Stomach (tissue), 4 donors: ENCODE data around the gene RAPGEF1.

Experiments used
- CTCF ChIP-seq, 7 experiments: fragments of 450-650 bp in 4 of 7; fragments of 200-600 bp in 3 of 7; sonication (generic) in 3 of 7; IDR thresholded peaks; one replicate each; pipeline ENCODE4 v1.5.1; 2016 to 2019; ENCODE audit warnings: antibody characterized with exemption in 7 of 7, control low read depth in 2 of 7, mild to moderate bottlenecking in 1 of 7
- EP300 ChIP-seq: sonication (generic); formaldehyde crosslinking; IDR thresholded peaks from one replicate; pipeline ENCODE4 v1.6.1; 2017; ENCODE audit warnings: antibody characterized with exemption
- POLR2A ChIP-seq, 4 donors: fragments of 450-650 bp; IDR thresholded peaks; one replicate each; pipeline ENCODE4 v1.6.1; 2016; ENCODE audit warnings: antibody characterized with exemption in 4 of 4, control low read depth in 2 of 4, mild to moderate bottlenecking in 1 of 4, moderate library complexity in 1 of 4

GRCh38 chr9:131562032-131562959 is 177.6 kb downstream of the RAPGEF1 start:
- TF ChIP-seq CTCF (IDR thresholded peaks at IDR 0.05), result no peak
- TF ChIP-seq POLR2A (IDR thresholded peaks at IDR 0.05), result no peak
- no peak for TF ChIP-seq EP300
